NCI-H524 treated with DMSO at 0.1 percent for 48 hours (cell line): ENCODE results near the gene VWA5A.
"Not testable (repeated sequence)": the region's sequence is repeated elsewhere in the genome, so short reads cannot be mapped to it uniquely, and the experiment has no call there.

Experiments used
- DNase-seq: peaks from one replicate; lab custom pipeline; 2025; lab: John Stamatoyannopoulos, UW

VWA5A gene

GRCh38 chr11:124168796-124169195, 53.5 kb downstream of the VWA5A start:
- no peak for DNase-seq

GRCh38 chr11:124170315-124170714, 55.1 kb downstream of the VWA5A start:
- not testable (repeated sequence) for DNase-seq

- no peak for DNase-seq
Measured at GRCh38 chr11:124170801-124171586, 55.7 kb downstream of the VWA5A start.

- no peak for DNase-seq
Measured at GRCh38 chr11:124172101-124172500, 56.9 kb downstream of the VWA5A start.

- DNase-seq: no peak
Measured at GRCh38 chr11:124172599-124172998, 57.3 kb downstream of the VWA5A start.

- DNase-seq: no peak
Measured at GRCh38 chr11:124174001-124174583, 58.8 kb downstream of the VWA5A start.

DNA sequence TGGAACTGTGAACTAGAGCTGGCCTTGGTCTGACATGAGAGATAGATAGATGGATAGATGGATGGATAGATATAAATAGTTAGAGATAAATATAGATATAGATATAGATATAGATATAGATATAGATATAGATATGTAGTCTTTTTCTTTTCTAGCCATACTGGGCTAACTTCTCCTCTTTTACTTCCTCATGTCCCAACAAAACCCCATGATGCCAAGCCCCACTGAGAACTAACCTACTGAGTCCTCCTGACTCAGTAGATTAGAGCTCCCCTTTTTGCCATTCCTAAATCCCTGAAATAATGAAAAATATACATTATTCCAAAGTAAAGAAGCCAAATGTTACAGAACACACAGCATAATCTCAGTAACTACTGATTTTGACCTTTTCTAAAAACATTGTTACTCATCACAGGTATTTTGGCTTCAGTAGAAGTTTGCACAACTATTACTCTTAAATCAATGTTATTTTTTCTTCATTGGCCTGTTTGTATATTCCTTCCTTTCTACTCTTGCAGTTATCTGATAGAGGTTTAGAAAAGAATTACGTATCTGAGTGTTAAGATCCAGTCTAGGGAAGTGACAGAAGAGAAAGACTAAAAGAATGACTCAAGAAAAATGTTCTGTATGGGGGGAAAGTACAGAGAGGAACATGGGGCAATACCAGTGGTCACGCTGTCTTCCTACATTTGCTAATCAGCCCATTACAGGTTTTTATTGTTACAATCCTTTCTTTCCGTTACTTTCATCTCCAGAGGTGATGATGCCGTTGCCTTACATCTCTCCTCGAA, 61.9 kb downstream of the VWA5A start:
- DNase-seq: no peak

DNA sequence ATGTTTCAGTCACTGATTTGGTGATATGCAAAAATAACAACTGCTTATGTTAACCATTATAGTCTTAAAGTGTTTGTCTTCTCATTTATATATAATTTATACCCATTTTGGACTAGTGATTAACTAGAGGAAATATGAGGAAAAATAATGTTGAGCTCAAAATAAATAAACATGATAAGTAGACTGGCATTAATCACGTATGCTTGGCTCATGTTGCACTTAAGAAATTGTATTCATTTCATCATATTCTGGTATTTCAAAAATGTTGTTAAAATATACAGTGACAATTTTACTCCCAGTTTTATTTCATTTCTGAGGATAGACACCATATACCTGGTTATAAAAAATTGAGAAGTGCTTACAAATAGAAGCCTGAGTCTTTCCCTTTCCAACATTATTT, 64.1 kb downstream of the VWA5A start:
- DNase-seq: no peak

GRCh38 chr11:124183068-124183467, 67.8 kb downstream of the VWA5A start, which contains the start of gene OR10D3:
TSS of gene OR10D3 (plus strand) at chr11:124183345. CDS start at chr11:124185270, 1,925 bp downstream.
- DNase-seq: no peak

GRCh38 chr11:124190298-124191139, 75.3 kb downstream of the VWA5A start:
- no peak for DNase-seq

DNA sequence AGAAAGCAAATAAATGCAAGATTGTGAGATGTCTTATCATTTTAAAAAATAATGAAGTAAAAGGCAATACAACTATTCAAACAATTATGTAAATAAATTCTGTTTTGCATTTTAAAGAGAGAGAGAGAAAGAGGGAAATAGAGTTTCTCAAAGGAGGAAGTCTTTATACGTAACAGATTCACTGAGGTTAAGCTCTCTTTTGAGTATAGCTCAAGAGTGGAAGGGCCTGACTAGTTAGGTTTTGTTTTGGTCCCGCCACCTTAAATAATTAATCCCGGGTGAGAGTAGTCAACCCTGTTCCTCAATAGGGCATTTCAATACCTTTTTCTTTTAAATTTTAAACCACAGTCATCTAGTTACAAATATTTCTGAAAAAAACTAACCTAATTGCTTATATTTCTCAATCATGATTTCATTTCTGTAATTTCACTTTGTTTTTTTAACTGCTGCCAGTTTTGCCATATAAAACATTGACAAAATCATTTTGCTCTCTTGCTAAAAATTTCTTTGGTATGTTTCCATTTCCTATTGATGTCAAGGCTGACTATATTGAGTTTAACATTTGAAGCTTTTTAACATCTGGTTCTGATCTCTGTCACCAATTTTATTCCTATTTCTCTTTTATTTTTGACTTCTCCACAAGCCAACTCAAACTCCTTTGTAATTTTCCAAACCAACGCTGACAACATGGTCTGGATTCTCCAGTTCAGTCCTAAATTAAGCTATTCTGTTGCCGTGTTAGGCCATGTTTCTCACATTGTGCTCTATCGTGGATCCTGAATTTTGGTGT, 78.2 kb downstream of the VWA5A start:
- DNase-seq: no peak

DNA sequence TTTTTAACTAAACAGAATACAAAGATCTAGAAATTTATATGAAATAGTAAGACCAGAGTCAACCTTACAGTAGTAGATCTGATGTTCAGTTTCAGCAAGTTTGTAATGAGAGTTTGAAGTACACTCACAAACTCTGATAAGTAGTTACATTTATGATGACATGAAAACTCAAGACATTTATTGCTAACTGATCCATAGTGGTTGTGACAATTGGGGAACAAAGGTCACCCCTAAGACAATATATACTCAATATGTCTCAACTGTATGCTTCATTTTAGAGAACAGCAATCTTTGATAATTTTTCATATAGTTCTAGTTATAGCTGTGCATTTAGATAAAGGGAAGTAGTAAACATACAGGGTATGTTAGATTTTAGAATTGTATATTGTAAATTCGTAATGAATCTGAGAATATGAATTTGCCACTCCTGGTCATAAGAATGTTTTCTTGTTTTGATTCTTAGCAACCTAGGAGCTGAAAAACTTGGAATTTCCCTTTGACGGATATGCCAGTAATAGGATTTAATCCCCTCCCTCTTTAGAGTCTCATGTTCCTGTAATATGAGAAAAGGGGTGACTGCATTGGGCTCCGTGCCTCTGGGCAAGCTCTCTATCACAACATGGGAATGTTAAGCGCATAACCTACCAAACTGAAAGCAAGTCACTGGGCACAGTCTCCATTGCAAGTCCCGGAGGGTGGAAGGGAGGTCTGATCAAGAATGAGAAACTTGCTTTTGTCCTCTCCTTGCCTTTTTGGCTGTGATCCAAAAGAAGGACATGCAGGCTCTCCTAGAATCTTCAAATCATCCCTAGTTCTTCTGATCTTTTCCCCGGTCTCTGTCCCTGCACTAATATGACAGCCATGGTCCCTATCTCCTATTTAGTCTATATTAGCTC, 79.3 kb downstream of the VWA5A start:
- DNase-seq: no peak

DNA sequence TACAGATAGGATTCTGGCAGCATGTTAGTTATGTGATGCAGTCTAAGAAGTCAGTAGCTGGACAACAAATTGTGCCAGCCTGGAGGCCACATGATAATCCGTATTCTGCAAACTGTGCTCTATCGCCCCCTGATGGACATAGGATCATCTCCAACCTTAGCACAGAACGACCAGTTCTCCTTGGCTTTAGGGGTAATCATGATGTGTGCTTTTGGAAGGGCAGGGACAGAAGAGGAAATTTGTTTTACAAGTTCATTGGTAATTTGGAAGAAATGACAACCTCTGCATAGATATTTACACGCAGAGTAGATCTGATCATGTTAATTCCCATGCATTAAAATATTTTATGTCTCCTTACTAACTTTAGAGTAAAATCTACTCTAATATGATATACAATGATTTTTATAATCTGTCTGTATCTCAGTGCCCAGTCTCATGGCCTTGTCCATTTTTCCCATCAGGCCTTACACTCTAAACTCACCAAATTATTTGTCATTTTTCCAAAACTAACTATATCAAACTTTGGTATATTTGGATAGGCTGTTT, 80.0 kb downstream of the VWA5A start:
- DNase-seq: no peak
